Hepatocyte (in vitro differentiated cells): ENCODE measurements around the gene SEC22C. TPM values are rescaled to one million over a fixed set of nuclear protein-coding genes. Genes with fewer than 3 reads are reported as not detected.
A peak's percentile ranks its signal among the peaks of the same experiment; 100 is the strongest.

Source experiments
- DNase-seq: peaks from one replicate; pipeline ENCODE4 v3.0.0-alpha.2; 2016; ENCODE audit warnings: low spot score
- H2AFZ ChIP-seq: fragments of 200-600 bp; sonication (generic); 2 replicates; pipeline ENCODE4 v1.6.0; 2016; ENCODE audit warnings: antibody characterized with exemption, mild to moderate bottlenecking
- H3K27ac ChIP-seq: fragments of 200-600 bp; sonication (generic); 2 replicates; pipeline ENCODE4 v1.5.1; 2016; ENCODE audit warnings: mild to moderate bottlenecking
- H3K27me3 ChIP-seq: fragments of 200-600 bp; sonication (generic); 2 replicates; pipeline ENCODE4 v1.6.1; 2016
- H3K36me3 ChIP-seq: fragments of 200-600 bp; sonication (generic); replicated peaks from 2 replicates; pipeline ENCODE4 v1.5.1; 2016; ENCODE audit warnings: low read depth; ENCODE audit not compliant: insufficient read depth
- H3K4me1 ChIP-seq: fragments of 200-600 bp; sonication (generic); 2 replicates; pipeline ENCODE4 v1.5.1; 2016; ENCODE audit warnings: mild to moderate bottlenecking, moderate library complexity; ENCODE audit not compliant: insufficient read depth
- H3K4me2 ChIP-seq: fragments of 200-600 bp; sonication (generic); 2 replicates; pipeline ENCODE4 v1.6.0; 2016
- H3K4me3 ChIP-seq: fragments of 200-600 bp; sonication (generic); 2 replicates; pipeline ENCODE4 v1.5.1; 2016; ENCODE audit warnings: mild to moderate bottlenecking
- H3K79me2 ChIP-seq: fragments of 200-600 bp; sonication (generic); 2 replicates; pipeline ENCODE4 v1.6.0; 2017; ENCODE audit warnings: mild to moderate bottlenecking
- H3K9me2 ChIP-seq: fragments of 200-600 bp; sonication (generic); replicated peaks from 2 replicates; pipeline ENCODE4 v1.6.0; 2017; ENCODE audit warnings: mild to moderate bottlenecking; ENCODE audit not compliant: insufficient read depth
- H3K9me3 ChIP-seq: fragments of 200-600 bp; sonication (generic); 2 replicates; pipeline ENCODE4 v1.5.1; 2016; ENCODE audit warnings: low read depth, mild to moderate bottlenecking
- H4K20me1 ChIP-seq: fragments of 200-600 bp; sonication (generic); 2 replicates; pipeline ENCODE4 v1.6.0; 2016; ENCODE audit warnings: mild to moderate bottlenecking; ENCODE audit not compliant: insufficient read depth, poor library complexity, severe bottlenecking
- CTCF ChIP-seq: fragments of 200-600 bp; sonication (generic); IDR thresholded peaks from 2 replicates; pipeline ENCODE4 v1.5.1; 2016; ENCODE audit warnings: antibody characterized with exemption, mild to moderate bottlenecking; ENCODE audit not compliant: poor library complexity
- EZH2 ChIP-seq: fragments of 200-600 bp; sonication (generic); IDR thresholded peaks from 2 replicates; pipeline ENCODE4 v1.6.1; 2016; ENCODE audit warnings: antibody characterized with exemption, mild to moderate bottlenecking, borderline replicate concordance
- EZH2phosphoT487 ChIP-seq: fragments of 200-600 bp; sonication (generic); IDR thresholded peaks from one replicate; pipeline ENCODE4 v1.6.1; 2018; ENCODE audit warnings: antibody characterized with exemption, mild to moderate bottlenecking, low read depth, moderate library complexity; ENCODE audit not compliant: unreplicated experiment, severe bottlenecking
- WGBS: methylation state at CpG from one replicate; pipeline ENCODE4 v1.1.6; 2016; ENCODE audit warnings: low lambda C conversion rate; ENCODE audit errors: missing lambda C conversion rate; 5-methylcytosine and 5-hydroxymethylcytosine counted together
- polyA plus RNA-seq: library from polyadenylated mRNA; unstranded; fragments of >200 nt; fragmentation: Nextera tagmentation; extraction: Ambion mirVana; gene quantifications from 2 replicates; pipeline ENCODE4 v1.2.1, GENCODE V29; 2016
- total RNA-seq: library from RNA; depleted of rRNA; stranded (reverse); fragments of >200 nt; gene quantifications from 2 replicates; pipeline ENCODE4 v1.2.3, GENCODE V29; 2014

Gene SEC22C
- total and polyA plus RNA-seq, 2 experiments from 2014 or later, result 31.4 to 53.9 TPM

GRCh38 chr3:42589382-42590109 lies 7.8 kb upstream of the SEC22C start:
- H2AFZ ChIP-seq, result peak overlapping the region; percentile 43
- peak overlapping the region; percentile 62 for H3K27ac ChIP-seq
- H4K20me1 ChIP-seq, result no peaks in the 10 kb centered on the region
- 95% methylated on average over 20 of the region's 20 CpGs for WGBS
- no peaks in the 10 kb centered on the region for H3K9me2 ChIP-seq
- H3K4me3 ChIP-seq, result no peak overlapping the region
- no peaks in the 10 kb centered on the region for H3K4me1 ChIP-seq
- H3K27me3 ChIP-seq, result no peaks in the 10 kb centered on the region
- DNase-seq, result no peak
- TF ChIP-seq EZH2phosphoT487 (no peak), CTCF (no peak), EZH2 (no peak)
- H3K79me2 ChIP-seq, result peaks cover 27% of the 10 kb centered on the region
- H3K36me3 ChIP-seq, result no peaks in the 10 kb centered on the region
- peak overlapping the region; percentile 68 for H3K4me2 ChIP-seq
- H3K9me3 ChIP-seq, result no peaks in the 10 kb centered on the region

- H3K4me1 ChIP-seq, result no peaks in the 10 kb centered on the region
- 93% methylated on average over 5 of the region's 5 CpGs for WGBS
- no peak for TF ChIP-seq EZH2phosphoT487
- no peak for TF ChIP-seq CTCF
- no peak for TF ChIP-seq EZH2
These were observed 6.9 kb upstream of the SEC22C start for GRCh38 chr3:42588625-42589024.

GRCh38 chr3:42582474-42583070 lies 805 bp upstream of the SEC22C start:
- whole genome bisulfite sequencing, result 5% methylated on average over 3 of the region's 3 CpGs
- H2AFZ ChIP-seq, result peak overlapping the region; percentile 70
- TF ChIP-seq EZH2 (no peak), CTCF (no peak), EZH2phosphoT487 (no peak)
- H3K79me2 ChIP-seq, result peaks cover 40% of the 10 kb centered on the region
- H3K36me3 ChIP-seq, result no peaks in the 10 kb centered on the region
- H3K4me2 ChIP-seq, result peak overlapping the region; percentile 82
- no peaks in the 10 kb centered on the region for H4K20me1 ChIP-seq
- peak overlapping the region; percentile 91 for H3K27ac ChIP-seq
- peak overlapping the region; percentile 37 for H3K4me3 ChIP-seq
- no peaks in the 10 kb centered on the region for H3K9me2 ChIP-seq
- H3K4me1 ChIP-seq, result peaks cover 16% of the 10 kb centered on the region
- no peaks in the 10 kb centered on the region for H3K9me3 ChIP-seq
- H3K27me3 ChIP-seq, result no peaks in the 10 kb centered on the region
- DNase-seq, result no peak

More at GRCh38 chr3:42588625-42589024, 6.9 kb upstream of the SEC22C start:
- Histone ChIP-seq H3K4me3 (no peak overlapping the region), H3K79me2 (peaks cover 31% of the 10 kb centered on the region), H2AFZ (no peak overlapping the region), H3K36me3 (no peaks in the 10 kb centered on the region), H3K9me2 (no peaks in the 10 kb centered on the region), H4K20me1 (no peaks in the 10 kb centered on the region), H3K9me3 (no peaks in the 10 kb centered on the region), H3K27me3 (no peaks in the 10 kb centered on the region), H3K4me2 (no peak overlapping the region), H3K27ac (no peak overlapping the region)
- no peak for DNase-seq
